ENCODE data around the gene RFTN1.

DNA sequence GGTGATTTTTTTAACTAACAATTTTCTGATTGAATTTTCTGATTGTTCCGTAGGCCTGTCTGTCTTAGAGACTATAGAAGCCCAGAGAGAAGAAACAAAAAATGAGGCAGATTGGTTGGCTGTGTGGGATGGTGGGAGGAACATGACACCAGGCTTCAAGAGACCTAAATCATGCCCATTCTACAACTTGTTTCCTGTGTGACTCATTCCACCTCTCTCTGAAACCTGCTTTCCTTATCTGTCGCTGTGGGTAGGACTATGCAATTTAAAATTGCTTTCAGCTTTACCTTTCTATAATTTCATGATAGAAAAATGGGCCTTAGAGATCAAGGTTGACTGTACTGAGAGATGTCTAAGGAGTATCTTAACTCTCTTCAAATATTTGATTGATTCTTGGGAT is 203.9 kb downstream of the RFTN1 start:
- TF ChIP-seq, protein P1, sequence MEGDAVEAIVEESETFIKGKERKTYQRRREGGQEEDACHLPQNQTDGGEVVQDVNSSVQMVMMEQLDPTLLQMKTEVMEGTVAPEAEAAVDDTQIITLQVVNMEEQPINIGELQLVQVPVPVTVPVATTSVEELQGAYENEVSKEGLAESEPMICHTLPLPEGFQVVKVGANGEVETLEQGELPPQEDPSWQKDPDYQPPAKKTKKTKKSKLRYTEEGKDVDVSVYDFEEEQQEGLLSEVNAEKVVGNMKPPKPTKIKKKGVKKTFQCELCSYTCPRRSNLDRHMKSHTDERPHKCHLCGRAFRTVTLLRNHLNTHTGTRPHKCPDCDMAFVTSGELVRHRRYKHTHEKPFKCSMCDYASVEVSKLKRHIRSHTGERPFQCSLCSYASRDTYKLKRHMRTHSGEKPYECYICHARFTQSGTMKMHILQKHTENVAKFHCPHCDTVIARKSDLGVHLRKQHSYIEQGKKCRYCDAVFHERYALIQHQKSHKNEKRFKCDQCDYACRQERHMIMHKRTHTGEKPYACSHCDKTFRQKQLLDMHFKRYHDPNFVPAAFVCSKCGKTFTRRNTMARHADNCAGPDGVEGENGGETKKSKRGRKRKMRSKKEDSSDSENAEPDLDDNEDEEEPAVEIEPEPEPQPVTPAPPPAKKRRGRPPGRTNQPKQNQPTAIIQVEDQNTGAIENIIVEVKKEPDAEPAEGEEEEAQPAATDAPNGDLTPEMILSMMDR (IDR thresholded peaks at IDR 0.05), result no peak
- TF ChIP-seq POLR2A (IDR thresholded peaks at IDR 0.05), result no peak

All from lower leg skin (tissue), 3 donors.